ENCODE data around the gene OSGEPL1.

DNA sequence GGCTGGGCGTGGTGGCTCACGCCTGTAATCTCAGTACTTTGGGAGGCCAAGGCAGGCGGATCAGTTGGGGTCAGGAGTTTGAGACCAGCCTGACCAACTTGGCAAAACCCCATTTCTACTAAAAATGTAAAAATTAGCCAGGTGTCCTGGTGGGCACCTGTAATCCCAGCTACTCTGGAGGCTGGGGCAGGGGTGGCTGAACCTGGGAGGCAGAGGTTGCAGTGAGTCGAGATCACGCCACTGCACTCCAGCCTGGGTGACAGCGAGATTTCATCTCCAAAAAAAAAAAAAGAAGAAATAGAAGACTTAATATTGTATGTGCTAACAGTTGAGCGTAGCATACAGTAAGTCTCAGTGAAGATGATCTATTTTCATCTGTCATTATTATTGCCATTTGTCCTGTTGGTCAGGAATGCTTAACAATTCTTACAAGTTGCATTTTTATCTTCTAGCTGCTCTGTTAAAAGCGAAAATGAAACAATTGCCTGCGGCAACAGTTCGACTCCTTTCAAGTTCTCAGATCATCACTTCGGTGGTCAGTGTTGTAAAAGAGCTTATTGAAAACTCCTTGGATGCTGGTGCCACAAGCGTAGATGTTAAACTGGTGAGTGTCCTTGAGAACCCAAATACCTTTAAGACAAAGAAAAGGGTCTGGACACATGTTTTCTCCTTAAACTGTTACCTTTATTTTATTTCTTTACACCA lies 28.9 kb upstream of the OSGEPL1 start:
- TF ChIP-seq, protein P1, sequence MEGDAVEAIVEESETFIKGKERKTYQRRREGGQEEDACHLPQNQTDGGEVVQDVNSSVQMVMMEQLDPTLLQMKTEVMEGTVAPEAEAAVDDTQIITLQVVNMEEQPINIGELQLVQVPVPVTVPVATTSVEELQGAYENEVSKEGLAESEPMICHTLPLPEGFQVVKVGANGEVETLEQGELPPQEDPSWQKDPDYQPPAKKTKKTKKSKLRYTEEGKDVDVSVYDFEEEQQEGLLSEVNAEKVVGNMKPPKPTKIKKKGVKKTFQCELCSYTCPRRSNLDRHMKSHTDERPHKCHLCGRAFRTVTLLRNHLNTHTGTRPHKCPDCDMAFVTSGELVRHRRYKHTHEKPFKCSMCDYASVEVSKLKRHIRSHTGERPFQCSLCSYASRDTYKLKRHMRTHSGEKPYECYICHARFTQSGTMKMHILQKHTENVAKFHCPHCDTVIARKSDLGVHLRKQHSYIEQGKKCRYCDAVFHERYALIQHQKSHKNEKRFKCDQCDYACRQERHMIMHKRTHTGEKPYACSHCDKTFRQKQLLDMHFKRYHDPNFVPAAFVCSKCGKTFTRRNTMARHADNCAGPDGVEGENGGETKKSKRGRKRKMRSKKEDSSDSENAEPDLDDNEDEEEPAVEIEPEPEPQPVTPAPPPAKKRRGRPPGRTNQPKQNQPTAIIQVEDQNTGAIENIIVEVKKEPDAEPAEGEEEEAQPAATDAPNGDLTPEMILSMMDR (conservative IDR thresholded peaks at IDR 0.05; ENCODE audit: low read length), result no peak
- no peak for TF ChIP-seq EZH2phosphoT487 (IDR thresholded peaks at IDR 0.05; ENCODE audit: borderline replicate concordance, low read depth, low read length)
